Measurements from ENCODE around the gene ZFYVE1. TPM values are rescaled to one million over a fixed set of nuclear protein-coding genes. Genes with fewer than 3 reads are reported as not detected.
A peak's percentile ranks its signal among the peaks of the same experiment; 100 is the strongest.

The ZFYVE1 gene
- total and polyA plus RNA-seq, 2 of the 13 experiments (the other 11 are each of a cell fraction or from before 2014, with no cell fraction given) = 2.6 to 5.3 TPM

- TF ChIP-seq MYC (CRISPR knock-in tag; IDR thresholded peaks at IDR 0.05; ENCODE audit: borderline replicate concordance) (no peak), HNF4A (CRISPR knock-in tag; IDR thresholded peaks at IDR 0.05) (peak; percentile 42), BRCA1 (CRISPR knock-in tag; IDR thresholded peaks at IDR 0.05) (no peak), NR2F1 (CRISPR knock-in tag; IDR thresholded peaks at IDR 0.05) (peak in 1 of 2 experiments; percentile 69; a peak in 2 of 4 replicates), RARA (CRISPR knock-in tag; IDR thresholded peaks at IDR 0.05) (peak; percentile 42; the same call in 1 of the 2 replicates), TFAP4 (IDR thresholded peaks at IDR 0.05; ENCODE audit: borderline replicate concordance, low read depth) (peak; percentile 87)
- TF ChIP-seq, protein P1, sequence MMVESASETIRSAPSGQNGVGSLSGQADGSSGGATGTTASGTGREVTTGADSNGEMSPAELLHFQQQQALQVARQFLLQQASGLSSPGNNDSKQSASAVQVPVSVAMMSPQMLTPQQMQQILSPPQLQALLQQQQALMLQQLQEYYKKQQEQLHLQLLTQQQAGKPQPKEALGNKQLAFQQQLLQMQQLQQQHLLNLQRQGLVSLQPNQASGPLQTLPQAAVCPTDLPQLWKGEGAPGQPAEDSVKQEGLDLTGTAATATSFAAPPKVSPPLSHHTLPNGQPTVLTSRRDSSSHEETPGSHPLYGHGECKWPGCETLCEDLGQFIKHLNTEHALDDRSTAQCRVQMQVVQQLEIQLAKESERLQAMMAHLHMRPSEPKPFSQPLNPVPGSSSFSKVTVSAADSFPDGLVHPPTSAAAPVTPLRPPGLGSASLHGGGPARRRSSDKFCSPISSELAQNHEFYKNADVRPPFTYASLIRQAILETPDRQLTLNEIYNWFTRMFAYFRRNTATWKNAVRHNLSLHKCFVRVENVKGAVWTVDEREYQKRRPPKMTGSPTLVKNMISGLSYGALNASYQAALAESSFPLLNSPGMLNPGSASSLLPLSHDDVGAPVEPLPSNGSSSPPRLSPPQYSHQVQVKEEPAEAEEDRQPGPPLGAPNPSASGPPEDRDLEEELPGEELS (CRISPR knock-in tag; IDR thresholded peaks at IDR 0.05) = peak; percentile 25; the same call in 1 of the 2 replicates
- TF ChIP-seq, protein P2, sequence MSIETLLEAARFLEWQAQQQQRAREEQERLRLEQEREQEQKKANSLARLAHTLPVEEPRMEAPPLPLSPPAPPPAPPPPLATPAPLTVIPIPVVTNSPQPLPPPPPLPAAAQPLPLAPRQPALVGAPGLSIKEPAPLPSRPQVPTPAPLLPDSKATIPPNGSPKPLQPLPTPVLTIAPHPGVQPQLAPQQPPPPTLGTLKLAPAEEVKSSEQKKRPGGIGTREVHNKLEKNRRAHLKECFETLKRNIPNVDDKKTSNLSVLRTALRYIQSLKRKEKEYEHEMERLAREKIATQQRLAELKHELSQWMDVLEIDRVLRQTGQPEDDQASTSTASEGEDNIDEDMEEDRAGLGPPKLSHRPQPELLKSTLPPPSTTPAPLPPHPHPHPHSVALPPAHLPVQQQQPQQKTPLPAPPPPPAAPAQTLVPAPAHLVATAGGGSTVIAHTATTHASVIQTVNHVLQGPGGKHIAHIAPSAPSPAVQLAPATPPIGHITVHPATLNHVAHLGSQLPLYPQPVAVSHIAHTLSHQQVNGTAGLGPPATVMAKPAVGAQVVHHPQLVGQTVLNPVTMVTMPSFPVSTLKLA (IDR thresholded peaks at IDR 0.05) = 0 out of 2 replicates have a peak, but pooled peaks have one; percentile 3
Measured at GRCh38 chr14:73049428-73049827, 22.5 kb upstream of the ZFYVE1 start (continued).

DNA sequence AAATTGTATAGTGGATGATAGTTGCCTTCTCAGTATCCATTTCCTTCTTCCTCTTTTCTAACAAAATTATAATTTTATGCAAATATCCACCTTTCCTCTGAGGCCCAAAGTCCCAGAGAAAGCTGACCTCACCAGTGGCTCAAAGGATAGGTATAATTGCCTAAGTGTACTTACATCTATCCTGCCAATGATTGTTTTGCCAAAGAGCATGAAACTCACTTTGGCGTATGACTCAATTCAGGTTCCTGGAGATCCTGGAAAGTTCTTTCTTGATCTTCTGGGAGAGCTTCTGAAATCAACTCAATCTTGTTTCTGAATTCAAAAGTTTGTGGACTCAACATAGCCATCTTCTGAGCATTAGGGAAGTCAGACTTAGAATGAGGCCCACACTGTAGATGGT lies 20.9 kb upstream of the ZFYVE1 start:
- Histone ChIP-seq H4K20me1 (ENCODE audit: insufficient read depth, low read length) (no peaks in the 10 kb centered on the region), H3K4me3 (replicated peaks in 1 of 3; ENCODE audit: insufficient read depth in 1 of 3, low read depth in 2 of 3, low read length in 3 of 3) (no peak overlapping the region), H3K4me1 (ENCODE audit: insufficient read depth, low read length) (peaks cover 16% of the 10 kb centered on the region), H3K27me3 (ENCODE audit: control insufficient read depth in 1 of 2, insufficient read depth in 2 of 2, low read length in 2 of 2) (no peaks in the 10 kb centered on the region), H3K9me3 (ENCODE audit: low read length) (no peaks in the 10 kb centered on the region), H2AFZ (ENCODE audit: low read length) (no peak overlapping the region), H3K79me2 (ENCODE audit: insufficient read depth, low read length) (no peaks in the 10 kb centered on the region), H3K4me2 (ENCODE audit: low read depth, low read length) (no peak overlapping the region), H3K36me3 (replicated peaks in 1 of 2; ENCODE audit: control insufficient read depth in 1 of 2, insufficient read depth in 2 of 2, low read length in 2 of 2) (no peaks in the 10 kb centered on the region), H3K27ac (ENCODE audit: extremely low read length, insufficient read depth, low read length) (no peak overlapping the region), H3K9ac (ENCODE audit: insufficient read depth, low read depth, low read length) (no peak overlapping the region)
- in situ Hi-C loops (cut with HindIII; ENCODE audit: extremely low pct_ligation_motif_present, low pct_unique_long_range_greater_than_20kb) (loop anchor here (25.0 kb wide), 1 partner anchor 414 kb away; the partner anchor contains the start of gene NUMB), intact Hi-C loops (cut with micrococcal nuclease; ENCODE audit: unreplicated experiment) (no loop called here)
- no TSS peak for BruUV-seq (replicated peaks)
- ATAC-seq = no peak
- FAIRE-seq = no peak
- WGBS (ENCODE audit: low lambda C conversion rate) = 30% methylated on average over 1 of the region's 1 CpG
- POLR2A ChIA-PET = interaction anchor here (4.1 kb wide), 1 partner anchor 11 kb away, joined by 27 read pairs; the partner anchor contains the start of gene RBM25
- TF ChIP-seq THAP9 (CRISPR knock-in tag; IDR thresholded peaks at IDR 0.05; ENCODE audit: borderline replicate concordance) (no peak), MAFF (IDR thresholded peaks at IDR 0.05; ENCODE audit: low read depth, low read length) (no peak)
- CTCF ChIA-PET (ENCODE audit: low intra/inter-chr PET ratio, low total read pairs) = no interaction called here
- DNase-seq (ENCODE audit: low spot score) = no peak

Data from HepG2 (cell line).